HepG2 (cell line): Measurements from ENCODE around the gene FBXL2. TPM values are rescaled to one million over a fixed set of nuclear protein-coding genes. Genes with fewer than 3 reads are reported as not detected.
A peak's percentile ranks its signal among the peaks of the same experiment; 100 is the strongest.

Experiments used
- GPBP1L1 ChIP-seq: sonication (generic); formaldehyde crosslinking; IDR thresholded peaks from 2 replicates; pipeline ENCODE4 v1.5.0; 2020; ENCODE audit warnings: mild to moderate bottlenecking, missing genetic modification reagents
- HNRNPL ChIP-seq: fragments of 200-400 bp; formaldehyde crosslinking; IDR thresholded peaks from 2 replicates; pipeline ENCODE4 v1.6.1; 2017; ENCODE audit warnings: mild to moderate bottlenecking, low read depth, low read length
- HNRNPLL ChIP-seq: fragments of 200-400 bp; formaldehyde crosslinking; IDR thresholded peaks from 2 replicates; pipeline ENCODE4 v1.6.1; 2017; ENCODE audit warnings: mild to moderate bottlenecking, low read depth, low read length; ENCODE audit not compliant: poor library complexity, severe bottlenecking
- IRF1 ChIP-seq: sonication (generic); formaldehyde crosslinking; IDR thresholded peaks from 2 replicates; pipeline ENCODE4 v1.4.0; 2020; ENCODE audit warnings: low read depth, mild to moderate bottlenecking, missing genetic modification reagents
- KAT7 ChIP-seq: IDR thresholded peaks from 2 replicates; pipeline ENCODE4 v1.6.1; 2018; ENCODE audit warnings: borderline replicate concordance, missing compliant biosample characterization
- MLLT10 ChIP-seq: sonication (generic); formaldehyde crosslinking; IDR thresholded peaks from 2 replicates; pipeline ENCODE4 v1.4.0; 2020; ENCODE audit warnings: missing genetic modification reagents
- NAIF1 ChIP-seq: sonication (generic); formaldehyde crosslinking; IDR thresholded peaks from 2 replicates; pipeline ENCODE4 v1.5.0; 2020; ENCODE audit warnings: mild to moderate bottlenecking, missing genetic modification reagents, borderline replicate concordance
- NFIC ChIP-seq: IDR thresholded peaks from 2 replicates; pipeline ENCODE4 v1.6.1; 2012; ENCODE audit warnings: mild to moderate bottlenecking, low read length, inconsistent platforms
- SALL1 ChIP-seq: sonication (generic); formaldehyde crosslinking; IDR thresholded peaks from 2 replicates; pipeline ENCODE4 v1.8.0; 2022; ENCODE audit warnings: mild to moderate bottlenecking, missing genetic modification reagents
- SKIL ChIP-seq: sonication (generic); formaldehyde crosslinking; IDR thresholded peaks from 2 replicates; pipeline ENCODE4 v1.8.0; 2022; ENCODE audit warnings: missing genetic modification reagents, mild to moderate bottlenecking, moderate library complexity, borderline replicate concordance
- SNAI1 ChIP-seq: sonication (generic); formaldehyde crosslinking; IDR thresholded peaks from 2 replicates; pipeline ENCODE4 v1.5.0; 2020; ENCODE audit warnings: mild to moderate bottlenecking, missing genetic modification reagents, borderline replicate concordance
- SPEN ChIP-seq: sonication (generic); formaldehyde crosslinking; IDR thresholded peaks from 2 replicates; pipeline ENCODE4 v1.5.1; 2020; ENCODE audit warnings: low read depth, mild to moderate bottlenecking, missing genetic modification reagents
- TEAD3 ChIP-seq: optimal IDR thresholded peaks from 2 replicates; pipeline ENCODE3; 2016; ENCODE audit warnings: borderline replicate concordance
- ZBTB21 ChIP-seq: sonication (generic); formaldehyde crosslinking; IDR thresholded peaks from 2 replicates; pipeline ENCODE4 v1.4.0; 2020; ENCODE audit warnings: missing genetic modification reagents
- ZBTB7B ChIP-seq: sonication (generic); formaldehyde crosslinking; IDR thresholded peaks from 2 replicates; pipeline ENCODE4 v1.4.0; 2020; ENCODE audit warnings: missing genetic modification reagents
- ZMYM3 ChIP-seq: sonication (generic); formaldehyde crosslinking; IDR thresholded peaks from 2 replicates; pipeline ENCODE4 v1.5.1; 2020; ENCODE audit warnings: mild to moderate bottlenecking, missing genetic modification reagents
- ZNF644 ChIP-seq: IDR thresholded peaks from 2 replicates; pipeline ENCODE4 v1.6.1; 2016; ENCODE audit warnings: low read depth
- ZNF724P ChIP-seq: sonication (generic); formaldehyde crosslinking; IDR thresholded peaks from 2 replicates; pipeline ENCODE4 v1.8.0; 2022; ENCODE audit warnings: missing genetic modification reagents, borderline replicate concordance
- ZZZ3 ChIP-seq: sonication (generic); formaldehyde crosslinking; IDR thresholded peaks from 2 replicates; pipeline ENCODE4 v1.4.0; 2020; ENCODE audit warnings: missing genetic modification reagents, mild to moderate bottlenecking, borderline replicate concordance
- polyA plus RNA-seq, 8 experiments: library from polyadenylated mRNA; depleted of rRNA in 3 of 8; stranded (reverse) in 7 of 8; unstranded in 1 of 8; fragments of >200 nt; fragmentation: Illumina TruSeq in 4 of 8; extraction: Trizol in 4 of 8; gene quantifications; 2 replicates each; pipeline versions ENCODE4 v1.2.1 to v1.2.3, GENCODE V29; 2011 to 2016; ENCODE audit warnings: low read depth in 4 of 8, missing spikeins in 1 of 8, mixed read lengths in 1 of 8; ENCODE audit not compliant: insufficient read depth in 1 of 8
- total RNA-seq, 5 experiments: library from RNA; depleted of rRNA; stranded (reverse); fragments of >200 nt; fragmentation: Illumina TruSeq; extraction: Trizol; gene quantifications; 2 replicates each; pipeline ENCODE4 v1.2.3, GENCODE V29; 2016; ENCODE audit warnings: low read depth in 1 of 5
- TF ChIP-seq, protein P1 (sequence below): sonication (generic); formaldehyde crosslinking; IDR thresholded peaks from 2 replicates; pipeline ENCODE4 v1.4.0; 2020; ENCODE audit warnings: missing genetic modification reagents
- TF ChIP-seq, protein P2 (sequence below), 2 experiments: sonication (generic) in 1 of 2; formaldehyde crosslinking in 1 of 2; IDR thresholded peaks; 2 replicates each; pipeline versions ENCODE4 v1.5.1 to v1.6.1; 2011 to 2020; ENCODE audit warnings: borderline replicate concordance in 1 of 2, low read depth in 1 of 2, low read length in 1 of 2, mild to moderate bottlenecking in 1 of 2, missing genetic modification reagents in 1 of 2, moderate library complexity in 1 of 2

FBXL2 gene
- total and polyA plus RNA-seq, 2 of the 13 experiments (the other 11 are each of a cell fraction or from before 2014, with no cell fraction given), result 1.8 to 5.0 TPM

- TF ChIP-seq ZZZ3 (CRISPR knock-in tag) (no peak), GPBP1L1 (CRISPR knock-in tag) (no peak), ZMYM3 (CRISPR knock-in tag) (no peak), NAIF1 (CRISPR knock-in tag) (no peak), HNRNPLL (no peak), SKIL (CRISPR knock-in tag) (no peak), SNAI1 (CRISPR knock-in tag) (no peak), SPEN (CRISPR knock-in tag) (no peak), ZBTB7B (no peak), IRF1 (CRISPR knock-in tag) (no peak), TEAD3 (CRISPR knock-in tag) (no peak), HNRNPL (no peak), NFIC (no peak), ZBTB21 (CRISPR knock-in tag) (no peak), KAT7 (no peak), SALL1 (CRISPR knock-in tag) (peak; percentile 41; the same call in 1 of the 2 replicates), ZNF644 (CRISPR knock-in tag) (no peak), MLLT10 (no peak), ZNF724P (peak; percentile 72; the same call in 1 of the 2 replicates)
- TF ChIP-seq, protein P1, sequence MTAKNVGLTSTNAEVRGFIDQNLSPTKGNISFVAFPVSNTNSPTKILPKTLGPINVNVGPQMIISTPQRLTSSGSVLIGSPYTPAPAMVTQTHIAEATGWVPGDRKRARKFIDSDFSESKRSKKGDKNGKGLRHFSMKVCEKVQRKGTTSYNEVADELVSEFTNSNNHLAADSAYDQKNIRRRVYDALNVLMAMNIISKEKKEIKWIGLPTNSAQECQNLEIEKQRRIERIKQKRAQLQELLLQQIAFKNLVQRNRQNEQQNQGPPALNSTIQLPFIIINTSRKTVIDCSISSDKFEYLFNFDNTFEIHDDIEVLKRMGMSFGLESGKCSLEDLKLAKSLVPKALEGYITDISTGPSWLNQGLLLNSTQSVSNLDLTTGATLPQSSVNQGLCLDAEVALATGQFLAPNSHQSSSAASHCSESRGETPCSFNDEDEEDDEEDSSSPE, result no peak
- TF ChIP-seq, protein P2, sequence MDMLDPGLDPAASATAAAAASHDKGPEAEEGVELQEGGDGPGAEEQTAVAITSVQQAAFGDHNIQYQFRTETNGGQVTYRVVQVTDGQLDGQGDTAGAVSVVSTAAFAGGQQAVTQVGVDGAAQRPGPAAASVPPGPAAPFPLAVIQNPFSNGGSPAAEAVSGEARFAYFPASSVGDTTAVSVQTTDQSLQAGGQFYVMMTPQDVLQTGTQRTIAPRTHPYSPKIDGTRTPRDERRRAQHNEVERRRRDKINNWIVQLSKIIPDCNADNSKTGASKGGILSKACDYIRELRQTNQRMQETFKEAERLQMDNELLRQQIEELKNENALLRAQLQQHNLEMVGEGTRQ (IDR thresholded peaks at IDR 0.05; ENCODE audit: low read depth, low read length), result peak; percentile 76
- TF ChIP-seq, protein P2 (CRISPR knock-in tag; IDR thresholded peaks at IDR 0.05; ENCODE audit: borderline replicate concordance), result peak; percentile 91; the same call in 1 of the 2 replicates
Measured at GRCh38 chr3:33277193-33277882, at the start of gene FBXL2 (continued).
